Measurements from ENCODE around the gene SPAG17.

SPAG17 gene

GRCh38 chr1:118013938-118014337 lies 171.1 kb downstream of the SPAG17 start:
- TF ChIP-seq SIN3A (IDR thresholded peaks at IDR 0.05; ENCODE audit: borderline replicate concordance, insufficient read depth, low read length) (no peak), REST (IDR thresholded peaks at IDR 0.05; ENCODE audit: insufficient read depth in 1 of 2, low read depth in 2 of 2, low read length in 2 of 2) (no peak), POLR2AphosphoS5 (IDR thresholded peaks at IDR 0.05; ENCODE audit: low read depth, low read length) (no peak), TAF1 (IDR thresholded peaks at IDR 0.05; ENCODE audit: borderline replicate concordance, insufficient read depth, low read length) (no peak), FOXP2 (optimal IDR thresholded peaks at IDR 0.05; ENCODE audit: borderline replicate concordance, extremely low read depth, extremely low read length, insufficient read depth) (no peak)

- TF ChIP-seq SIN3A (IDR thresholded peaks at IDR 0.05; ENCODE audit: borderline replicate concordance, insufficient read depth, low read length) (no peak), FOXP2 (optimal IDR thresholded peaks at IDR 0.05; ENCODE audit: borderline replicate concordance, extremely low read depth, extremely low read length, insufficient read depth) (no peak), POLR2AphosphoS5 (IDR thresholded peaks at IDR 0.05; ENCODE audit: low read depth, low read length) (no peak), REST (IDR thresholded peaks at IDR 0.05; ENCODE audit: insufficient read depth in 1 of 2, low read depth in 2 of 2, low read length in 2 of 2) (no peak), TAF1 (IDR thresholded peaks at IDR 0.05; ENCODE audit: borderline replicate concordance, insufficient read depth, low read length) (no peak)
Measured at GRCh38 chr1:118013336-118013735, 171.7 kb downstream of the SPAG17 start.

GRCh38 chr1:118012515-118013124 lies 172.4 kb downstream of the SPAG17 start:
- TF ChIP-seq FOXP2 (optimal IDR thresholded peaks at IDR 0.05; ENCODE audit: borderline replicate concordance, extremely low read depth, extremely low read length, insufficient read depth), result no peak
- no peak for TF ChIP-seq TAF1 (IDR thresholded peaks at IDR 0.05; ENCODE audit: borderline replicate concordance, insufficient read depth, low read length)
- no peak for TF ChIP-seq REST (IDR thresholded peaks at IDR 0.05; ENCODE audit: insufficient read depth in 1 of 2, low read depth in 2 of 2, low read length in 2 of 2)
- no peak for TF ChIP-seq POLR2AphosphoS5 (IDR thresholded peaks at IDR 0.05; ENCODE audit: low read depth, low read length)
- TF ChIP-seq SIN3A (IDR thresholded peaks at IDR 0.05; ENCODE audit: borderline replicate concordance, insufficient read depth, low read length), result no peak

- no peak for TF ChIP-seq SIN3A (IDR thresholded peaks at IDR 0.05; ENCODE audit: borderline replicate concordance, insufficient read depth, low read length)
- TF ChIP-seq POLR2AphosphoS5 (IDR thresholded peaks at IDR 0.05; ENCODE audit: low read depth, low read length), result no peak
- no peak for TF ChIP-seq FOXP2 (optimal IDR thresholded peaks at IDR 0.05; ENCODE audit: borderline replicate concordance, extremely low read depth, extremely low read length, insufficient read depth)
- no peak for TF ChIP-seq TAF1 (IDR thresholded peaks at IDR 0.05; ENCODE audit: borderline replicate concordance, insufficient read depth, low read length)
- no peak for TF ChIP-seq REST (IDR thresholded peaks at IDR 0.05; ENCODE audit: insufficient read depth in 1 of 2, low read depth in 2 of 2, low read length in 2 of 2)
Measured at GRCh38 chr1:118008011-118008410, 177.0 kb downstream of the SPAG17 start.
